Mammary epithelial cell (primary cell): Measurements from ENCODE around the gene FAT2.

Experiments used
- EZH2 ChIP-seq: IDR thresholded peaks from 2 replicates; pipeline ENCODE4 v1.6.1; 2012; ENCODE audit warnings: low read length, inconsistent platforms, borderline replicate concordance
- TF ChIP-seq, protein P1 (sequence below), 2 donors: IDR thresholded peaks in 1 of 2; conservative IDR thresholded peaks in 1 of 2; 2 replicates each; pipeline ENCODE4 v1.5.1; 2011 to 2012; ENCODE audit warnings: inconsistent platforms in 2 of 2, low read length in 2 of 2, mild to moderate bottlenecking in 2 of 2, control low read depth in 1 of 2, low read depth in 1 of 2; ENCODE audit not compliant: insufficient read depth in 1 of 2; ENCODE audit errors: extremely low read depth in 1 of 2

DNA sequence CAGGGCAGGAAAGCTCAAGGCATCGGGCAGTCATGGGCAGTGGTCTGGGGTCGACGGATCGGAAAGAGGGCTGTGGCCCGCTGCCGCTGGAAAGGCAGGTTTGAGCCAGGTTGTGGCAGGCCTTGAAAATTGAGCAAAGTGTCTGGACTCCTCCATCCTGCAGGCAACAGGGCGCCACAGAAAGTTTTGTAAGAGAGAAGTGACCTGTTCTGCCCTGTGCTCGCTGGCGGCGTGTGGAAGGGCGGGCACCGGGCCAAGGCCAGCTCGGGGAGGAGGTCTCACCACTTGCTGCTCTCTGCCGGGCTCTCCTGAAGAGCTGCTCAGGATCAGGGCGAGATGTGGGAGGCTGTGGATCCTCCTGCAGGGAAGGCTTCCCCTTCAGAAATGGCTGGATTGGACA is 41.4 kb upstream of the FAT2 start:
- TF ChIP-seq, protein P1, sequence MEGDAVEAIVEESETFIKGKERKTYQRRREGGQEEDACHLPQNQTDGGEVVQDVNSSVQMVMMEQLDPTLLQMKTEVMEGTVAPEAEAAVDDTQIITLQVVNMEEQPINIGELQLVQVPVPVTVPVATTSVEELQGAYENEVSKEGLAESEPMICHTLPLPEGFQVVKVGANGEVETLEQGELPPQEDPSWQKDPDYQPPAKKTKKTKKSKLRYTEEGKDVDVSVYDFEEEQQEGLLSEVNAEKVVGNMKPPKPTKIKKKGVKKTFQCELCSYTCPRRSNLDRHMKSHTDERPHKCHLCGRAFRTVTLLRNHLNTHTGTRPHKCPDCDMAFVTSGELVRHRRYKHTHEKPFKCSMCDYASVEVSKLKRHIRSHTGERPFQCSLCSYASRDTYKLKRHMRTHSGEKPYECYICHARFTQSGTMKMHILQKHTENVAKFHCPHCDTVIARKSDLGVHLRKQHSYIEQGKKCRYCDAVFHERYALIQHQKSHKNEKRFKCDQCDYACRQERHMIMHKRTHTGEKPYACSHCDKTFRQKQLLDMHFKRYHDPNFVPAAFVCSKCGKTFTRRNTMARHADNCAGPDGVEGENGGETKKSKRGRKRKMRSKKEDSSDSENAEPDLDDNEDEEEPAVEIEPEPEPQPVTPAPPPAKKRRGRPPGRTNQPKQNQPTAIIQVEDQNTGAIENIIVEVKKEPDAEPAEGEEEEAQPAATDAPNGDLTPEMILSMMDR (conservative IDR thresholded peaks at IDR 0.05 in 1 of 2, IDR thresholded peaks at IDR 0.05 in 1 of 2; ENCODE audit: extremely low read depth in 1 of 2, insufficient read depth in 1 of 2, low read depth in 1 of 2, low read length in 2 of 2) = no peak
- TF ChIP-seq EZH2 = no peak
